ENCODE measurements around the gene ABLIM2. TPM values are rescaled to one million over a fixed set of nuclear protein-coding genes. Genes with fewer than 3 reads are reported as not detected.

The ABLIM2 gene
- total RNA-seq: 10 to 100 TPM in 2 of 4 donors, 1 to 10 TPM in 2; 5.9 to 20.0 (median 8.6) TPM

DNA sequence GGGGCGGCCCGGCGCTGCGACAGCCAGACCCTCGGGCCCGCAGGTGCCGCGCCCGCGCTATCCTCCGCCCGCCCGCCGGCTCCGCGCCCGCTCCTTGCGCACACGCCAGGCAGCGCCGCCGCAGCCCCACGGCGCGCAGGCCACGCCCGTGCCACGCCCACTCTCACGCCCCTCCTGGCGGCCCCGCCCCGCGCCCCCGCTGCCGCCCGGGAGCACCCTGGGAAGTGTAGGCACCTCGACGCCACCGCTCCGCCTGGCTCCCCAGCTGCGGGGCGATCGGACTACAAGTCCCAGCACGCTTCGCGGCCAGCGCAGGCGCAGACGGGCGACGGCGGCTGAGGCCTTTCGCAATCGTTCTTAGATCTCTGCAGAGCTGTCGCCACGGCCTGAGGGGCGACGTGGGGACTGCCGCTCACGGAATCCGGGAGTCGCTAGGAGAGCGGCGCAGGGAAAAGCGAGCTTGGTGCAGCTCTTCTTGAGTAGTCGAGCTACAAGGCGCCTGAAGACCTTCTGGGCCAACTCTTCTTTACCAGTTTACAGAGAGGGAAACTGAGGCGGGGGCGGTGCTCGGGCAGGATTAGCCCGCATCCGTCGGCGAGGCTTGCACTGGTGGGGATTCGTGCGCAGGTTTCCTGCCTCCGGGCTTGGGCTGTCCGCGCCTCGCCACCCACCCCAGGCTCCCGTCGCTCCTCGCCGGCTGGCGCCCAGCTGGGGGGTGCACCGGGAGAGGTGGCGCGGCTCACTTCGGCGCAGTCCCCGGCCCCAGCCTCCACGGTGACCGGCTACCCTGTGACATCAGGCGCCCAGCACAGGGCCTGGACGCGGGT lies at the start of gene ABLIM2:
Gene ABLIM2, minus strand, starts transcription at position 104 of the 827 bp plus-strand sequence. CDS start 124 bp downstream, outside the sequence.
- TF ChIP-seq, protein P1, sequence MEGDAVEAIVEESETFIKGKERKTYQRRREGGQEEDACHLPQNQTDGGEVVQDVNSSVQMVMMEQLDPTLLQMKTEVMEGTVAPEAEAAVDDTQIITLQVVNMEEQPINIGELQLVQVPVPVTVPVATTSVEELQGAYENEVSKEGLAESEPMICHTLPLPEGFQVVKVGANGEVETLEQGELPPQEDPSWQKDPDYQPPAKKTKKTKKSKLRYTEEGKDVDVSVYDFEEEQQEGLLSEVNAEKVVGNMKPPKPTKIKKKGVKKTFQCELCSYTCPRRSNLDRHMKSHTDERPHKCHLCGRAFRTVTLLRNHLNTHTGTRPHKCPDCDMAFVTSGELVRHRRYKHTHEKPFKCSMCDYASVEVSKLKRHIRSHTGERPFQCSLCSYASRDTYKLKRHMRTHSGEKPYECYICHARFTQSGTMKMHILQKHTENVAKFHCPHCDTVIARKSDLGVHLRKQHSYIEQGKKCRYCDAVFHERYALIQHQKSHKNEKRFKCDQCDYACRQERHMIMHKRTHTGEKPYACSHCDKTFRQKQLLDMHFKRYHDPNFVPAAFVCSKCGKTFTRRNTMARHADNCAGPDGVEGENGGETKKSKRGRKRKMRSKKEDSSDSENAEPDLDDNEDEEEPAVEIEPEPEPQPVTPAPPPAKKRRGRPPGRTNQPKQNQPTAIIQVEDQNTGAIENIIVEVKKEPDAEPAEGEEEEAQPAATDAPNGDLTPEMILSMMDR (IDR thresholded peaks at IDR 0.05; ENCODE audit: low read depth): no peak

DNA sequence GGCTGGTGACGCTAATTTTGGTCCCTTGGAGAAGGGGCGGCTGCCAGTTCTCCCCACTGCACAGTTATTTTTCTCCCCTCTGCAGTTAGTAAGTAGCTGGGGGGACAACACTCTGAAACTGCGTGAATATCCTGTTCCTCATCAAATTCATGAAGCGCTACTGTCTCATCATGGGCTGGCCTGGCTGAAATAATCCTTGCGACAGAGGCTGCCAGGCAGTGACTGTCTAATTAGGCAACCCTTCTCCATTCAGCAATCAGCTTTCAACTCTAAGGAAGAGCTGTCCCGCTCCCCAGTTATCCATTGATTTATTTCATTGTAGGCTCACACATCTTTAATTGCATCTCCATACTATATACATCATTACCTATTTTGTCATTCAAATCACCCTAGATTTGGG lies 48.7 kb upstream of the ABLIM2 start:
- TF ChIP-seq, protein P1 (IDR thresholded peaks at IDR 0.05; ENCODE audit: low read depth): no peak

DNA sequence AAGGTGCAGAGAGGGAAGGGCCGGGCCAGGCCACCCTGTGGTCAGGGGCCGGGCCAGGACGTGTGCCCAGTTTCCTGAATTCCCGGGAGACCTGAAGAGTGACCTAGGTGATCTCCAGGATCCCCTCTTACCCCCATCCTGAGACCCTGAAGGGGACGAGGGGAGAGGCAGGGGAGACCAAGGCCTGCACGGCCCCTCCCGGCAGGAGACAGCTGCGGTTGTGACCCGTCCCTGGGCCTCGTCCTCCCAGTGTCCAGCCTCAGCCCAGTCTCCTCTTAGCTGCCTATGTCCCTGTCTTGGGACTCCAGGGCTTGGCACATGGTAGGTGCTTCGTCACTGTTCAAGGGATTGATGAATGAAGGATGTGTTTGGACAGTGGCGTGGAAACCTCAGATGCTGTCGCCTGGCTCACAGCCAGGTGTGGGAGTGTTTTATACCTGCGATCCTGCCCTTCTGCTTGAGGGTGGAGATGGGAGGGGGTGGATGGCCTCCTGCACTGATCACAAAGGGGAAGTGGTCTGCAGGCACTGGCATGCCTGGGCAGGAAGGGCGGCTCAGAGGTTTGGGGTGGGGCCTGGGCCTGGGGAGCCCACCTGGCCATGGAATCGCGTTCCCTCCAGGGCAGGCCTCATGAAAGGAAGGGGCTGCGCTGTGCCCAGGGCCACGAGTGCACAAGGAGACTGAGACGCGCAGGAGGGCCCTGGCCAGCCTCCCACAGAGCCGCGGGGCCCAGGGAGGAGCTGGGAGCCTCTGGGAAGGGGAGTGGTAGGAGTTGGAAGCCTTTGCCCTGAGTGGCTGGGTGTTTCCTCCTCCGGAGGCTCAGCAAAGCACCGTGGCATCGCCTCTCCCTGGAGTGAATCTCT lies 47.4 kb upstream of the ABLIM2 start:
- TF ChIP-seq, protein P1 (IDR thresholded peaks at IDR 0.05; ENCODE audit: low read depth): no peak

DNA sequence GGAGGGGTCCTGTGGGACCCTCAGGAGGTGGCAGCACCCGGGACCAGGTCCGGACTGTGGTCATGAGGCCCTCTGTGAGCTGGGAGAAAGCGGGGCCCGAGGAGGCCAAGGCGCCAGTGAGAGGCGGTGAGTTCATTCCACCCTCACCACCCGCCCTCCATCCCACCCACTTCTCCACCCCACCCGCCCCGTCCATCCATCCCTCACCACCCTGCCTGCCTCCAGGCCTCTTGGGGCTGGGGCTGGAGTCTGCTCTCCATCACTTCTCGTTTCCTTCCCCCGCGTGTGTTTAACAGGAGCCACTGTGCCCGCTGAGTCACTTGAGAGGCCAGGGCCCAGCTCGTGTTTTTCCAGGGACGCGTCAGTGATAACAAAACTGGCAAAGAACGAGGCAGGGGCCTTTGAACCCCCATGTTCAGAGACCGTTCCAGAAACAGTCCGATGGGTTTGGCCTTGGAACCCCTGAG lies 46.7 kb upstream of the ABLIM2 start:
- TF ChIP-seq, protein P1 (IDR thresholded peaks at IDR 0.05; ENCODE audit: low read depth): no peak

DNA sequence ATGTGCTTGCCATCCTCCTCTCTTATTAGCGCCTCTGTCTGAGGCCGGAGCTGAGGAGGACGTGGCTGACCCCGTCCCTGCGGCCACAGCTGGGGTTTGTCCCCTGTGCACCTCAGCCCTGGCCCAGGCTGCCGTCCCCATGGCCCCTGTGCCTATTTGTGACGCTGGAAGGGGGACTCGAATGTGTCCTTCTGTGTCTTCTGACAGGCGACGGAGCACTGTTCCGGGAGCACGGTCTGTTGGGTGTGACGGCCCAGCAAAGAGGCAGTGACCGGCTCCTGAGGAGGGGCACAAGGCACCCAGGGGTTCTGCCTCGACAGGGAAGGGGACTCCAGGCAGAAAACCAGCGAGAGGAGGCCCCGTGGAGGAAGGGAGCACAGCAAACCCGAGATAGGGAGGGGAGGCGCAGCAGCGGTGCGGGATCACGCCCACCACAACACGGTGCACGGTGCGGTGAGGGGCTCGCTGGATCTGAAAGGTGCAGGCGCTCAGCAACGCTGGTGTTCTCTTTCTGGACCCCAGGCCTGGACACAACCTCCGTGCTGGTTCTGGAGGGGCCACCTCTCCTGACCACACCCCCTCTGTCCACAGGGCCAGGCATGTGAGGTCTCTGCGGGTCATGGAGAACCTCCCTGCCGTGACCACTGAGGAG lies 46.1 kb upstream of the ABLIM2 start:
- TF ChIP-seq, protein P1 (IDR thresholded peaks at IDR 0.05; ENCODE audit: low read depth): no peak

DNA sequence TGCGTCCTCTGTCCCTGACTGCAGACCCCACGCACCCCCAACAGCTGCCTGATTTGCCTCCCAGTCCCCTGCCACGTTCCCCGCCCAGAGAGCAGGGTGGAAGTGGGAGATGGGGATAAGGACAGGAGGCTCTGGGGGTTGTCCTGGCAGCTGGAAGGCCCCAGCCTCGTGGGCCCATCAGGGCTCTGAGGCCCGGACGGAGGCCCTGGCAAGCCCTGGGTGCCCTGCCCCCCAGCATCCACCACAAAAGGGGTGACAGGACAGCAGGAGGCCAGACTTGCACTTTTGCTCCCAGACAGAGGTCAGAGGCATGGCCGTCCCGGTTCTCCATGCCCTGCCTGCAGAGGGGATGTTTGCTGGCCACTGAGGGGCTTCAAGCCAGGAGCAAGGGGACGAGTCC lies 45.2 kb upstream of the ABLIM2 start:
- TF ChIP-seq, protein P1 (IDR thresholded peaks at IDR 0.05; ENCODE audit: low read depth): no peak
